AG10803 (cell line): ENCODE data around the gene HOXC13.

ENCODE experiments used
- DNase-seq: peaks from one replicate; pipeline ENCODE4 v3.0.0; 2010; ENCODE audit warnings: low read depth
- H3K4me3 ChIP-seq: 2 replicates; pipeline ENCODE4 v1.5.1; 2011; ENCODE audit warnings: mild to moderate bottlenecking, low read length, control low read depth
- TF ChIP-seq, protein P1 (sequence below): conservative IDR thresholded peaks from 2 replicates; pipeline ENCODE4 v1.5.1; 2011; ENCODE audit warnings: mild to moderate bottlenecking, low read length, control low read depth, inconsistent platforms

The HOXC13 gene

DNA sequence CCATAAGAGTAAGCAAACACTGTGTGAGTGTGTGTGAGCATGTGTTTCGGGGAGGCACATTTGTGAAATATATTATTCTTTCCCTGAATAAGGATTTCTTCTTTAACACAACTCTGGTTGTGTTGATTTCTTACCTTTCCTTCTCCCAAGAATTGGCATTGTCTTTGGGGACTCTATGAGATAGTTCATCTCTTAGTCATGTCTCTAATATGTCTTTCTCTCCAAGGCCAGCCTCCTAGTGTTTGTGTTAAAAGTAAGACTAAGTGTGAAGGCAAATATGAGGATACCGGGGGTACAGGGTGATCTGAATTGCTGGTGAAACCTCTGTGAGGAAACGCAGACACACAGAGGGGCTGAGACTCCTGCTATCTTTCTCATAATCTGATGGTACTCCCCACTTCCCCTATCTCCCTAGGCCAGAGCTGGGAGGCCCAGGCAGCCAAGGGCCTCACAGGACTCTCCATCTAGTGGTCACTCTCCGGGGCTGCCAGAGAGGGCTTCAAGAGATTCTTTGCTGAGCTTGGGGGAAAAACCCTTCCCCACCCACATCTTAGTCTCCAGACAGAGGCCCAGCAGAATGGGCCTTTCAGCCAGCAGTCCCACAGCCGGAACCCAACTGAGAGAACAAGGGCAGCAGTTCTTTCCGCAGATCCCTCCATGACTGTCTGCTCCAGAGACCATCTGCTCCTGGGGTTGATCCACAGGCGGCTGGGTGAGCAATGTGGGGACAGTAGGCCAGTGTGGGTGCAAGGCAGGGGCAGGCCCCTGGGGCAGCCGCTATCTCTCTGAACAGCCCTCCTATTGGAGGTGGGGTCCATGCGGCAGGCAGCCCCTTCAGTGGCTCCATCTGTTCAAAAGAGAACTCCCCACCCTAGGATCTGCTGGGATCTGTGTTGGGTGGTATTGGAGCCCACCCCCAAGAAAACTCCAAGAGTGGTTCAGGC lies 10.3 kb downstream of the HOXC13 start:
- DNase-seq: no peak
- H3K4me3 ChIP-seq: no peak overlapping the region
- TF ChIP-seq, protein P1, sequence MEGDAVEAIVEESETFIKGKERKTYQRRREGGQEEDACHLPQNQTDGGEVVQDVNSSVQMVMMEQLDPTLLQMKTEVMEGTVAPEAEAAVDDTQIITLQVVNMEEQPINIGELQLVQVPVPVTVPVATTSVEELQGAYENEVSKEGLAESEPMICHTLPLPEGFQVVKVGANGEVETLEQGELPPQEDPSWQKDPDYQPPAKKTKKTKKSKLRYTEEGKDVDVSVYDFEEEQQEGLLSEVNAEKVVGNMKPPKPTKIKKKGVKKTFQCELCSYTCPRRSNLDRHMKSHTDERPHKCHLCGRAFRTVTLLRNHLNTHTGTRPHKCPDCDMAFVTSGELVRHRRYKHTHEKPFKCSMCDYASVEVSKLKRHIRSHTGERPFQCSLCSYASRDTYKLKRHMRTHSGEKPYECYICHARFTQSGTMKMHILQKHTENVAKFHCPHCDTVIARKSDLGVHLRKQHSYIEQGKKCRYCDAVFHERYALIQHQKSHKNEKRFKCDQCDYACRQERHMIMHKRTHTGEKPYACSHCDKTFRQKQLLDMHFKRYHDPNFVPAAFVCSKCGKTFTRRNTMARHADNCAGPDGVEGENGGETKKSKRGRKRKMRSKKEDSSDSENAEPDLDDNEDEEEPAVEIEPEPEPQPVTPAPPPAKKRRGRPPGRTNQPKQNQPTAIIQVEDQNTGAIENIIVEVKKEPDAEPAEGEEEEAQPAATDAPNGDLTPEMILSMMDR: no peak

DNA sequence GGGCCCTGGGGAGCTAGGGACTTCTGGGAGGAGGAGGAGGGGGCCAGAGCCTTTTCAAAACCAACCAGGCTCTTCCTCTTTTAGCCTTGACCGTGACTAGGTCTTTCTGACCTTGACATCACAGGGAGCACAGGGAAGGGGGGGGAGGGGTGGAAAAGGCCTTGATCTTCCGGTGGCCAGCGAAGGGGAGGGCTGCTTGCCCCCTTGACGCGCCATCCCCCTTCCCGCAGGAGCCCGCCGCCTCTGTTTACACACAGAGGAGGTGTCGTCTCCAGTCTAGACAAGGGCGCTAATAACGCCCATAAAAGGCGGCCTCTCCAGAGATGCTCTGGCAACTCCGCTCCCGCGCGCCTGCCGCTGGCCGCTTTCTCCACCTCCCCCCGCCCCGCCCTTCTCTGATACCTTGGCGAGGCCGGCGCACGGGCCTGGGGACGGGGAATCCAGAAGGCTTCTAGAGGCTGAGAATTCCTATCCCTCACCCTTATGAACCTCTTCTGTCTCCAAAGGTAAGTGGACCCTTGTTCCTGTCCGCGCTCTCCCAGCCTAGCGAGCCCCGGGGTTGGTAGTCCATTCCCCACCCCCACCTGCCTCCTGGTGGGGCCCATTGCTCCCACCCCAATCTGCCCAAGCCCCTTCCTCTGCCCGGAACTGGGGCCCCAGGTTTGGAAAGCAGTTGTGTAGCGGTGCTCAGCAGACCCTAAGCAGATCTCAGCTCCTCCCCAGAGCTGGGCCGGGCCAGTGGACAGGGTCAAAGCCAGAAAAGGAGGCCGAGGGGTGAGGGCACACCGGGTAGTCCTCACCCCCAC lies 11.2 kb downstream of the HOXC13 start:
- no peak for DNase-seq
- TF ChIP-seq, protein P1: no peak
- no peak overlapping the region for H3K4me3 ChIP-seq

DNA sequence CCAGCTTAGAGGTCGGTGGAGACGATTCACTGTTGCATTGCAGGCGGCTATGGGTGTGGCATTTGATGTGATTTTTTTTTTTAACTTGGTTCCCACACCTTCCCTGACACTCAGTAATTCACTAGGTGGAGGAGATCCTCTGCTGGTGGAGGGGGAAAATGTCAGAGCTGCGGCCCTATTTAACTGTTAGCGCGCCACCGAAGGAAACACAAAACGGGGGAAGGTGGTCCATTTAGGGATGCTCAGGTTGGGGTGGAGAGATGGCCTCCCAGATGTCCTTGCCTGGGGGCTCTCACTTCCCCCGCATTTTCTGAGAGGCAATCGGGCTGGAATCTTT lies 11.8 kb downstream of the HOXC13 start:
- H3K4me3 ChIP-seq: no peak overlapping the region
- no peak for DNase-seq
- TF ChIP-seq, protein P1: no peak

DNA sequence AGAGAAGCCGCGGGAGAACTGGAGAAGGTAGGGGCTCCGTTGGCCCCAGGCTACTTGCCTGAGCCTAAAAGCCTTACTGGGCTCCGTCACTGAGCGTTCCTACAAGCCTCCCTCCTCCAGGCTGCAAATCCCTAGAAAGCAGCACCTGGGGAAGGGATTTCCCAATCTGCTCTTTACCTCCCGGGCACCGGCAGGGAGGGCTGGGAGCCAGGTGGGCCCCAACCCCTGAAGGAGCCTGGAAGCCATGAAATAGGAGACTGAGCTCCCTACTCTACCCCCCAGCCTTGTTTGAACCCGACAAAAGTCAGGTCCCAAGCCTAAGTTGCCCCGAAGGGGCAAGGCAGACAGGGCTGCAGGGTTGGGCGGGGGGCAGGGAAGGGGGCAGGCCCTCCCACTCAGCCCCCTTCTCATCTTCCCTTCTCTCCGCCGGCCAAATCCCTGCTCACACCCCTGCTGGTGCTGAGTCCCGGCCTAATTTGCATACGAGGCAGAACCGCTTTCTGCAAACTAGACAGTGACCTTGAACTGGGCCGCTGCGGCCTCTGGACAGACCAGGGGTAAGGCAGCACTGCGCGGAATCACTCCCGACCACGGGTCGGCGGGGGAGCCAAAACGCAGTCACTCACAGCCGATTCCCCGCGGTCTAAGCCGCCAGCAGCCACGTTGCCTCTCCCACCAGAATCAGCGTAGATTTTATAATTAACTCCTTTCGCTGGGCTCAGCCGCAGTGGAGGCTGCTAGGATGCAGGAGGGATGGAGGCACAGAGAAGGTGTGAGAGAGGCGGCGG lies 12.4 kb downstream of the HOXC13 start:
- no peak for DNase-seq
- H3K4me3 ChIP-seq: no peak overlapping the region
- TF ChIP-seq, protein P1: no peak

DNA sequence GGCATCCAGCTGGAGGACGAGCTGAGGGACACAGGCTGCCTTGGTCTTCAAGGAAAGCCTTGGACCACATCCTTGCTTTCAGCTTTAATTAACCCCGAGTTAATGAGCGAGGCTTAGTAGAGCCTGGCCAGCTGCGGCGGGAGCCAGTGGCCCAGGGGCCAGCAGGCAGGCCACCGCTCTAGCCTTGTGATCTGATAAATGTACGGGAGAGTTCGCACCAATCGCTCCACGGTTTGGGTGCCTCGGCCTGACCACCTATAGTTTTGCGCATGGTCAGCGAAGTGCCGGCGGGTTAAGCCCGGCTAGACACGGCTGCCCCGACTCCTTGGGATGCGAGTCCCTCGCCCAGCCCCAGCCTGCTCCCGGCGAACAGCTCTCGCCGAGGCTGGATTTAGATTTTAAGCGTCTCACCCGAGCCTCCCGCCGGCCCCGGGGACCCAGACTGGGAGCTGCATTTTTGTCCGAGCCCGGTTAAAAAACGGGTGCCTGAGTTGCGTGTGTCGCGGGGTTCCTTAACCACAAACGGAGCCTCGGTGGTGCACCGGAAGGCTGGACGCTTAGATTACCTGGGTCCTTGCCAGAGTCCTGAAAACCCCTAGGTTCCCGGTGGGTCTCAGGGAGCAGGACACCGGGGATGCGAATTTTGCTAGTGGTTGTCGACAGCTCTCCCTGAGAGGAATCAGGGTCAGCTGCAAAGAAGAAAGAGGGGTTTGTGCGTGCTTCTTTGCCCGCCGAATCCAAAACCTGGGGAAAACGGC lies 13.1 kb downstream of the HOXC13 start:
- DNase-seq: no peak
- H3K4me3 ChIP-seq: no peak overlapping the region
- TF ChIP-seq, protein P1: no peak

DNA sequence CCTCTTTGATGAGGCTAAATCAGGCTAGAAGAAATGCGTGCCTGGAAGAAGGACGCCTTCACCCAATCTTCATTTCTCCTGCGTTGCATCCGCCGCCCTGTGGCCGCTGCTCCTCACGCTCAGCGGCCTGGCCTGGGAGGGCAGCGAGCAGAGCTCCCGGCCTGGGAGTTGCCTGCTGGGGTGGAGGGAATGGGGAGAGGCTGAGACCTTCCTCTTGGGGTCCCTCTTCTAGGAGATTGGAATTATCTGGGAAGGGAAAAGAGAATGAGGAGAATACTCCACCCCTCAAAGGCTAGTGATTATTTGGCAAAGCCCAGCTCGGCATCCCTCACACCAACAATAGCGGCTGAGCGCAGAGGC lies 13.7 kb downstream of the HOXC13 start:
- no peak for DNase-seq
- TF ChIP-seq, protein P1: no peak
- H3K4me3 ChIP-seq: no peak overlapping the region
